Skeletal muscle tissue (tissue), 4 donors: Measurements from ENCODE around the gene C2CD3. TPM values are rescaled to one million over a fixed set of nuclear protein-coding genes. Genes with fewer than 3 reads are reported as not detected.
"Not testable (repeated sequence)": the region's sequence is repeated elsewhere in the genome, so short reads cannot be mapped to it uniquely, and the experiment has no call there.

Experiments
- H3K27ac ChIP-seq: one replicate; pipeline ENCODE4 v1.7.0; 2013; ENCODE audit warnings: mild to moderate bottlenecking, low read depth, low read length, inconsistent platforms
- H3K27me3 ChIP-seq, 3 donors: one replicate each; pipeline ENCODE4 v1.7.0; 2013; ENCODE audit warnings: low read length in 3 of 3; ENCODE audit not compliant: control insufficient read depth in 3 of 3, insufficient read depth in 3 of 3
- H3K36me3 ChIP-seq, 3 donors: one replicate each; pipeline ENCODE4 v1.7.0; 2013; ENCODE audit warnings: low read length in 3 of 3; ENCODE audit not compliant: control insufficient read depth in 3 of 3, insufficient read depth in 3 of 3
- H3K4me1 ChIP-seq, 3 donors: one replicate each; pipeline ENCODE4 v1.7.0; 2013; ENCODE audit warnings: low read length in 3 of 3, mild to moderate bottlenecking in 3 of 3; ENCODE audit not compliant: control insufficient read depth in 3 of 3, insufficient read depth in 3 of 3
- H3K4me3 ChIP-seq, 3 donors: one replicate each; pipeline ENCODE4 v1.7.0; 2013; ENCODE audit warnings: low read length in 3 of 3
- H3K9ac ChIP-seq, 3 donors: one replicate each; pipeline ENCODE4 v1.7.0; 2013; ENCODE audit warnings: low read length in 3 of 3, mild to moderate bottlenecking in 3 of 3, moderate library complexity in 2 of 3, low read depth in 1 of 3
- H3K9me3 ChIP-seq, 3 donors: one replicate each; pipeline ENCODE4 v1.7.0; 2013; ENCODE audit warnings: low read length in 3 of 3; ENCODE audit not compliant: control insufficient read depth in 3 of 3
- total RNA-seq: library from RNA; depleted of rRNA; stranded (reverse); fragments of >200 nt; gene quantifications from one replicate; pipeline ENCODE4 v1.2.3, GENCODE V29; 2014
- donor health status: Osteomylitis.

The C2CD3 gene
- total RNA-seq, 1 donor from 2014 or later, result 13.6 TPM

- H3K4me3 ChIP-seq, result no peak overlapping the region
- H3K27ac ChIP-seq, result no peak overlapping the region
- no peak overlapping the region for H3K9ac ChIP-seq
- H3K9me3 ChIP-seq, result no peaks in the 10 kb centered on the region
- no peaks in the 10 kb centered on the region for H3K27me3 ChIP-seq
- H3K36me3 ChIP-seq, result no peaks in the 10 kb centered on the region
- H3K4me1 ChIP-seq, result no peaks in the 10 kb centered on the region
Measured at GRCh38 chr11:73991471-73992006, 179.3 kb downstream of the C2CD3 start.

- no peak overlapping the region for H3K27ac ChIP-seq
- no peaks in the 10 kb centered on the region for H3K9me3 ChIP-seq
Measured at GRCh38 chr11:73990730-73991129, 180.1 kb downstream of the C2CD3 start.

GRCh38 chr11:73989156-73989555 is 181.6 kb downstream of the C2CD3 start:
- H3K36me3 ChIP-seq, result no peaks in the 10 kb centered on the region
- no peak overlapping the region for H3K9ac ChIP-seq
- H3K4me1 ChIP-seq, result peaks cover 3 to 5% (median 4%) of the 10 kb centered on the region in 3 donors
- no peaks in the 10 kb centered on the region for H3K9me3 ChIP-seq
- H3K27me3 ChIP-seq, result no peaks in the 10 kb centered on the region
- H3K4me3 ChIP-seq, result no peak overlapping the region
- H3K27ac ChIP-seq, result no peak overlapping the region

More at GRCh38 chr11:73990730-73991129, 180.1 kb downstream of the C2CD3 start:
- H3K4me3 ChIP-seq, result no peak overlapping the region
- H3K27me3 ChIP-seq, result no peaks in the 10 kb centered on the region
- no peaks in the 10 kb centered on the region for H3K4me1 ChIP-seq
- H3K36me3 ChIP-seq, result no peaks in the 10 kb centered on the region
- H3K9ac ChIP-seq, result no peak overlapping the region

- no peak overlapping the region for H3K27ac ChIP-seq
- H3K36me3 ChIP-seq, result no peaks in the 10 kb centered on the region
- no peaks in the 10 kb centered on the region for H3K27me3 ChIP-seq
- no peak overlapping the region for H3K4me3 ChIP-seq
- peaks cover 7 to 12% (median 12%) of the 10 kb centered on the region in 3 donors for H3K4me1 ChIP-seq
- no peak overlapping the region for H3K9ac ChIP-seq
- H3K9me3 ChIP-seq, result no peaks in the 10 kb centered on the region
Measured at GRCh38 chr11:73988227-73988626, 182.6 kb downstream of the C2CD3 start.

DNA sequence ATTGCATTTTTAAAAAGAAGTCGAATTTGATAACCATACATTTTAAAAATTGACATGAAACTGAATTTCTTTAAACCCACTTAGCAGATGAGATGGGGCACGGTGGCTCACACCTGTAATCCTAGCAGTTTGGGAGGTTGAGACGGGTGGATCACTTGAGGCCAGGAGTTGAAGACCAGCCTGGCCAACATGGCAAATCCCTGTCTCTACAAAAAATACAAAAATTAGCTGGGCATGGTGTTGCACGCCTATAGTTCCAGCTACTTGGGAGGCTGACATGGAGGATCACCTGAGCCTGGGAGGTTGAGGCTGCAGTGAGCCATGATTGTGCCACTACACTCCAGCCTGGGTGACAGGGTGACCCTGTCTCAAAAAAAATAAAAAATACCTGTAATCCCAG is 185.1 kb downstream of the C2CD3 start:
- H3K27me3 ChIP-seq, H3K9me3 ChIP-seq, H3K9ac ChIP-seq, H3K27ac ChIP-seq, H3K36me3 ChIP-seq, H3K4me3 ChIP-seq: not testable (repeated sequence)
- peaks cover 29 to 30% (median 30%) of the 10 kb centered on the region in 3 donors for H3K4me1 ChIP-seq

- Histone ChIP-seq H3K9ac (peak overlapping the region; percentile 55 to 93 (median 73)), H3K4me1 (peaks cover 31 to 38% (median 35%) of the 10 kb centered on the region in 3 donors), H3K36me3 (peaks cover 9 to 13% (median 11%) of the 10 kb centered on the region in 3 donors), H3K9me3 (no peaks in the 10 kb centered on the region), H3K27ac (peak overlapping the region; percentile 94), H3K27me3 (no peaks in the 10 kb centered on the region), H3K4me3 (peak overlapping the region; percentile 75 to 95 (median 94))
Measured at GRCh38 chr11:73983741-73984538, 186.9 kb downstream of the C2CD3 start.

GRCh38 chr11:73982990-73983740 is 187.6 kb downstream of the C2CD3 start:
- H3K9ac ChIP-seq, result peak overlapping the region; percentile 82 to 94 (median 93)
- H3K36me3 ChIP-seq, result peaks cover 17 to 20% (median 19%) of the 10 kb centered on the region in 3 donors
- peaks cover 31 to 38% (median 36%) of the 10 kb centered on the region in 3 donors for H3K4me1 ChIP-seq
- H3K27me3 ChIP-seq, result no peaks in the 10 kb centered on the region
- peak overlapping the region; percentile 75 to 95 (median 94) for H3K4me3 ChIP-seq
- H3K9me3 ChIP-seq, result no peaks in the 10 kb centered on the region
- peak overlapping the region; percentile 94 for H3K27ac ChIP-seq

DNA sequence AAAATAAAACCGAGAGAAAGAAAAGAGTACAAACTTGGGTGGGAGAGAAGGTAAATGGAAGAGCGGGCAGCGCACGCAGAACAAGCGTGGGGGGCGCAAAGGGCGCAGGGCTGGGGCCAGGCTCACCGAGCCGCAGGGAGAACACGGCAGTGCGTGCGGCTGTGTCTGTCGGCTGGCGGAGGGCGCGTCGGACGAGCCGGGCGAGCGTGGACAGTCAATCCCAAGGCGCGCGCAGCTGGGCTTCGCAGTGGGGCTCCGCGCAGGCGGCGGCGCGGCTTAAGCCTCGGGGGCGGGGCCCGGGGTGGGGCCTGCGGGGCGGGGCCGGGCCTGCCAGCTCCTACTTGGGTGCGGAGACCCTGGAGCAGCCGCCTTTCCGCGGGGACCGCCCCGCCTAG is 188.2 kb downstream of the C2CD3 start, which contains the start of gene UCP2:
Gene UCP2, minus strand, starts transcription at position 249 of the 395 bp plus-strand sequence. CDS start 4,465 bp downstream, outside the sequence.
- peak within 1 kb of the TSS; percentile 90 to 95 (median 94) for H3K4me3 ChIP-seq
- H3K9ac ChIP-seq, result peak within 1 kb of the TSS; percentile 86 to 94 (median 93)
- peaks cover 23 to 26% (median 25%) of the 10 kb centered on the region in 3 donors for H3K36me3 ChIP-seq
- peak within 1 kb of the TSS; percentile 94 for H3K27ac ChIP-seq
- H3K9me3 ChIP-seq, result no peaks in the 10 kb centered on the region
- H3K27me3 ChIP-seq, result no peaks in the 10 kb centered on the region
- peaks cover 31 to 38% (median 36%) of the 10 kb centered on the region in 3 donors for H3K4me1 ChIP-seq

- Histone ChIP-seq H3K36me3 (peaks cover 36 to 39% (median 36%) of the 10 kb centered on the region in 3 donors), H3K4me3 (peak overlapping the region; percentile 81 to 95 (median 90)), H3K9me3 (no peaks in the 10 kb centered on the region), H3K9ac (peak overlapping the region; percentile 86 to 89 (median 87)), H3K27ac (peak overlapping the region; percentile 94), H3K27me3 (no peaks in the 10 kb centered on the region), H3K4me1 (peaks cover 31 to 38% (median 36%) of the 10 kb centered on the region in 3 donors)
Measured at GRCh38 chr11:73981051-73981805, 189.6 kb downstream of the C2CD3 start.
